HG03469 (cell line): ENCODE measurements around the gene FXYD2.

Experiments used
- ATAC-seq: cut with Tn5 transposase; IDR thresholded peaks from one replicate; pipeline ENCODE4 v1.9.1; 2021; ENCODE audit warnings: mild to moderate bottlenecking, moderate library complexity, moderate number of reproducible peaks; ENCODE audit not compliant: unreplicated experiment

FXYD2 gene

GRCh38 chr11:117770061-117770460, 54.5 kb downstream of the FXYD2 start:
- ATAC-seq: no peak
